Lung microvascular endothelial cell (primary cell): ENCODE results near the gene SYCP1. TPM values are rescaled to one million over a fixed set of nuclear protein-coding genes. Genes with fewer than 3 reads are reported as not detected.
"Not testable (repeated sequence)": the region's sequence is repeated elsewhere in the genome, so short reads cannot be mapped to it uniquely, and the experiment has no call there.

Experiments used
- DNase-seq, 2 donors: peaks; one replicate each; pipeline versions ENCODE4 v3.0.0 to v3.0.0-alpha.2; 2010; ENCODE audit warnings: low read depth in 2 of 2
- total RNA-seq: library from RNA; depleted of rRNA; stranded (reverse); fragments of >200 nt; gene quantifications from 2 replicates; pipeline ENCODE4 v1.2.1, GENCODE V29; 2014

The SYCP1 gene, protein sequence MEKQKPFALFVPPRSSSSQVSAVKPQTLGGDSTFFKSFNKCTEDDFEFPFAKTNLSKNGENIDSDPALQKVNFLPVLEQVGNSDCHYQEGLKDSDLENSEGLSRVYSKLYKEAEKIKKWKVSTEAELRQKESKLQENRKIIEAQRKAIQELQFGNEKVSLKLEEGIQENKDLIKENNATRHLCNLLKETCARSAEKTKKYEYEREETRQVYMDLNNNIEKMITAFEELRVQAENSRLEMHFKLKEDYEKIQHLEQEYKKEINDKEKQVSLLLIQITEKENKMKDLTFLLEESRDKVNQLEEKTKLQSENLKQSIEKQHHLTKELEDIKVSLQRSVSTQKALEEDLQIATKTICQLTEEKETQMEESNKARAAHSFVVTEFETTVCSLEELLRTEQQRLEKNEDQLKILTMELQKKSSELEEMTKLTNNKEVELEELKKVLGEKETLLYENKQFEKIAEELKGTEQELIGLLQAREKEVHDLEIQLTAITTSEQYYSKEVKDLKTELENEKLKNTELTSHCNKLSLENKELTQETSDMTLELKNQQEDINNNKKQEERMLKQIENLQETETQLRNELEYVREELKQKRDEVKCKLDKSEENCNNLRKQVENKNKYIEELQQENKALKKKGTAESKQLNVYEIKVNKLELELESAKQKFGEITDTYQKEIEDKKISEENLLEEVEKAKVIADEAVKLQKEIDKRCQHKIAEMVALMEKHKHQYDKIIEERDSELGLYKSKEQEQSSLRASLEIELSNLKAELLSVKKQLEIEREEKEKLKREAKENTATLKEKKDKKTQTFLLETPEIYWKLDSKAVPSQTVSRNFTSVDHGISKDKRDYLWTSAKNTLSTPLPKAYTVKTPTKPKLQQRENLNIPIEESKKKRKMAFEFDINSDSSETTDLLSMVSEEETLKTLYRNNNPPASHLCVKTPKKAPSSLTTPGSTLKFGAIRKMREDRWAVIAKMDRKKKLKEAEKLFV
- total RNA-seq: not detected in 2 replicates

DNA sequence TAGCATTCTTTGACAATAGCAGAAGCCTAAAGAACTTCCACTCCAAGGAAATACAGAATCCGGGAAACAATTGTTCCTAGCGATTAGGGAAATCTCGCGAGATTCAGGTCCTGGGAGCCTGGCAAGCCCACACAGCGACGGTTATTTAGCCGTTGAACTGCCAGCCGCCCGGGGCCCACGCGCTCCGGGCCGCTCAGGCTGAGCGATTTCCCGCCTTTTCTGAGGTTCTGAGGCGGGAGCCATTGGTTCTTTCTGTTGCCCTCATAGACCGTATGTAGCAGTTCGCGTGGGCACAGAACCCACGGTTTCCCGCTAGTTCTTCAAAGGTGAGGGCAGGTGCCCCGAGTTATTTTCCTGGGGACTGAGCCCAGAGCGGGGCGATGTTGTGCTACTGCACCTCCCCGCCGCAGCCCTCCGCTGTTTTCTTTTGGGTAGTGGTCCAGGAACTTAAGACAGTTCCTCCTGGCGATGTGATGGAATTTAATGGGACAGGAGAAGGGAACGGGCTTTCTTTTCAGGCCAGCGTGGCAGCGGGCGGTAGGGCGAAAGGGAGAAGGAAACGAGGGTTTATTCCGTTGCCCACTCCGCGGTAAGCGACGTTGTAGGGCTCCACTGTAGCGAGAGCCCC, at the start of gene SYCP1:
TSS of gene SYCP1 (plus strand) at position 171 of the 628 bp plus-strand sequence. CDS start 602 bp downstream, outside the sequence.
- DNase-seq: no peak

- DNase-seq: no peak
Observed at GRCh38 chr1:114819869-114820268, 34.8 kb upstream of the SYCP1 start.

DNA sequence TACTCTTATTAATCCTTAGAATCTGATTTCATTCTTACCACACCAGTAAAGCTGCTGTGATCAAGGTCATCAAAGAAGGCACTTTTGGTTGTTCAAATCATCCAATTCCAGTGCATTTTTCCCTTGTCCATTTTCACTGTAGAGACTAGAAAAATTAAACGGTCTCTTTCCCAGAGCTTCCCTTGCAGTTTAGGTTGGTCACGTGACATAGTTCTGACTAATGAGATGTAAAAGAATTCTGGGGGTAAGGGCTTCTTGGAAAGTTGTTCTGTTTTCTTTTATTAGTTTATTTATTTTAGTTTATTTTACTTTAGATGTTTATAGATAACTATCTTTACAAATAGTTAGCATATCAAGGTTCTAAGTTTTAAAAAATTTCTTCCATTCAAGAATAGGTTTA, 34.3 kb upstream of the SYCP1 start:
- DNase-seq: no peak

DNA sequence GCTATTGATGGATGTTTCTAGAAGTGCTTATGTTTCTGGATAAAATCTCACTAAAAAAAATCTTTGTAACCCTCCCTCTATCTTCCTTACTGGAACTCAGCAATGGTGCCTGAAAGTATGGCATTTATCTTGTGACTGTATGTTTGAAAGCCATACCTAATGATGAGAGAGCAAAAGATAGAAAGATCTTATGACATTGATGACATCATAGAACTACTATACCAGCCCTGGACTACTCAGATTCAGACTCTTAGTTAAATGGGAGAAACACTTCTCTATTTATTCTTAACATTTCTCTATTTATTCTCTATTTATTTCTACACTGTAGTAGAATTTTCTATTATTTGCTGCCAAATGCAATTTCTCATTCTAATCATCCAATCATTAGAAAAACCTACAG, 32.7 kb upstream of the SYCP1 start:
- no peak for DNase-seq

DNA sequence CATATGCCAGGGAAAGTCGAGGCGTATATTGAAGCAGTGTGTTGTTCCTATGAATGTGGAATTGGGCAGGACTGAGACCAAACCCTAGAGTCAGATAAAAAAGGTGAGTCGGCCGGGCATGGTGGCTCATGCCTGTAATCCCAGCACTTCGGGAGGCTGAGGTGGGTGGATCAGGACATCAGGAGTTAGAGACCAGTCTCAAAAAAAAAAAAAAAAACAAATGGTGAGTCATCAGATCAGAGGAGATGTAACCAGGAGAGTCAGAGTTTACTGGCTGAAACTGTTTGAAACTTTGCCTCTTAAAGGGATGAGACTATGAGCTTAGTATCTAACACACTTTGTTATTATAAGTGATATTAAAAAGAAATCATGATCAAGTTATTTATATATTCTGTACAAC, 26.4 kb upstream of the SYCP1 start:
- DNase-seq: no peak

- not testable (repeated sequence) for DNase-seq
Observed at GRCh38 chr1:114830075-114830474, 24.6 kb upstream of the SYCP1 start.

DNA sequence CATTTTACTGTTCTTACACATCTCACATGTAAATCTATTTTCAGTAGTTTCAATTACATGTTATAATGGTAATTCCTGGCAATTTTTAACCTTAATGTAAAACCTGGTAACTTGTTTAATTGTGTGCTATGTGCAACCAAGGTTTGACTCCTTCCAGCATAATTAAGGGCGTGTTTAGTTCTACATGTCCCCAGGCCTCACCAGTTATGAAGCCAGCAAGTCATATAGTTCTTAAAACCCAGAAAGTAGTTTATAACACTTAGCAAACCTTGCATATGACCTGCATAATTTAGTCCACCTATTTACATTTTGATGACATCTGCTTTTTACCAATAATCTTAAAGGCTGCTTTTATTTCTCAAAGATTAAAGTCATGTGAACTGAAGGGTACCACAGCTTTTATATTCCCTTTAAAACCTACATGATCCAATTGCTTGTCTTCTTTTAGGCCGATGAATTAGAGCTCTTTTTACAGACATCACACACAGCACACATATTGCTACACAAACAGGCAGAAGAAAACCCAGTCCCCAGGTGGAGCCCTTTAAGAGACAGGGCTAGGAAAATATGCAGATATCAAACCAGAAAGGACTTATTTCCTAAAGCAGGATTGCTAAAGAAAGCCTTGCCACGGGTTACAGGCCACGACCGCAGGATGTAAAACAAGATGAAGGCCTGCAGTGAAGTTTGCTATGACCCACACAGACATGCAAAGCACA, 23.2 kb upstream of the SYCP1 start:
- DNase-seq: no peak

- no peak for DNase-seq
Observed at GRCh38 chr1:114832057-114832456, 22.6 kb upstream of the SYCP1 start.

DNA sequence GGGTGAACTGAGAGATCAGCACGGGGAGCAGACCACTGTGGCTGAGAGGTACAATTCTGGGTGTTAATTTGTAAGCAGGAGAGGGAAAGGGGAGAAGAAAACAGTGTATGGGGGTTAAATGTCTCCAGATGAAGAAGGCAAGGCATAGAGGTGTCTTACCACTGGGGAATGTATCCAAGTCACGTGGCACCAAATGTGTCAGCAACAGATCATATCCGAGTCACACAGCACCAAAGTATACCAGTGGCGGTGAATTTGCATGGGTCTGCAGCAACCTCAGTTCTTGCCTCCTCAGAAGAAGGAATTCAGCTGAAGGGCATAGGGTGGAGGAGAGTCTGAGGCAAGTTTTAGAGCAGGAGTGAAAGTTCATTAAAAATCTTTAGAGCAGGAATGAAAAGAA, 21.2 kb upstream of the SYCP1 start:
- DNase-seq: no peak

DNA sequence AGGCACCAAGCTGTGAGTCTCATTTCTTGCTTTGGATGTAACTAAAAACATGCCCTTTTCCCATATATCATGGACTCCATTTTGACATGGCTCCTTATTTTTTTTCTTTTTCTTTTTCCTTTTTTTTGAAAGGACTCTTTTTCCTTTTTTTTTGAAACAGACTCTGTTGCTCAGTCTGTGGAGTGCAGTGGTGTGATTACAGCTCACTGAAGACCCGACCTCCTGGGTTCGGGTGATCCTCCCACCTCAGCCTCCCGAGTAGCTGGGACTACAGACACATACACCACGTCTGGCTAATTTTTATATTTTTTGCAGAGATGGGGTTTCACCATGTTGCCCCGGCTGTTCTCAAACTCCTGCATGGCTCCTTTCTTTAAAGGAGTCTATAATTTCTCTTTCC, 10.4 kb upstream of the SYCP1 start:
- DNase-seq: no peak

DNA sequence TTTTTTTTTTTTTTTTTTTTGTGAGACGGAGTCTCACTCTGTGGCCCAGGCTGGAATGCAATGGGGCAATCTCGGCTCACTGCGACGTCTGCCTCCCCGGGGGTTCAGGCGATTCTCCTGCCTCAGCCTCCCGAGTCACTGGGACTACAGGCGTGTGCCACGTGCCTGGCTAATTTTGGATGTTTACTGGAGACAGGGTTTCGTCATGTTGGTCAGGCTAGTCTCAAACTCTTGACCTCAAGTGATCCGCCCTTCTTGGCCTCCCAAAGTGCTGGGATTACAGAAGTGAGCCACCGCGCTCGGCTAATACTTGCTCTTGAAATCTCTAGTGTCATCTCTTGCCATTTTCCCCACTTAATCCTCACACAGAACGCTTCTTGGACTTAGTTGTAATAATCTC, 1.1 kb upstream of the SYCP1 start:
- DNase-seq: no peak

DNA sequence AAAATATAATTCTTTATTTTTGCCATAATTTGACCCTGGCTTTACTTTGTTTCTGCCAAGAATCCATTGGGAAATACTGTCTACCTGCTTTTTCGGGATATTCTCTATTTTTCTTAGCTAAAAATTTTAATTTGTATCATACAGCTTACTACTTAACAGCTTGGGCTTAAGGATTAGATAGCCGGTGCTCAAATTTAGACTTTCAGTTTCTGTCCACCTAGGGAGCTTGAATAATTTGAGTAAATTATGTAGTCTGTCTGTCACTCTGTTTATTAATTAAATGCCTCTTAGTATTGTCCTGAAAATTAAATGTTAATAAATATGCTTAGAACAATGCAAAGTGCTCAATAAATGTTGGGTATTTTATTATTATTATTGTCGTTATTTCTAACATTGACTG, 6.7 kb downstream of the SYCP1 start:
- DNase-seq: no peak

GRCh38 chr1:114892194-114892918, 37.7 kb downstream of the SYCP1 start:
- DNase-seq: no peak

- DNase-seq: no peak
Observed at GRCh38 chr1:114896795-114897194, 42.1 kb downstream of the SYCP1 start.

- DNase-seq: no peak
Observed at GRCh38 chr1:114901814-114902213, 47.2 kb downstream of the SYCP1 start.

- no peak for DNase-seq
Observed at GRCh38 chr1:114902343-114902742, 47.7 kb downstream of the SYCP1 start.

- DNase-seq: no peak
Observed at GRCh38 chr1:114903480-114903879, 48.8 kb downstream of the SYCP1 start.

GRCh38 chr1:114915720-114916119, 61.1 kb downstream of the SYCP1 start:
- DNase-seq: not testable (repeated sequence)

DNA sequence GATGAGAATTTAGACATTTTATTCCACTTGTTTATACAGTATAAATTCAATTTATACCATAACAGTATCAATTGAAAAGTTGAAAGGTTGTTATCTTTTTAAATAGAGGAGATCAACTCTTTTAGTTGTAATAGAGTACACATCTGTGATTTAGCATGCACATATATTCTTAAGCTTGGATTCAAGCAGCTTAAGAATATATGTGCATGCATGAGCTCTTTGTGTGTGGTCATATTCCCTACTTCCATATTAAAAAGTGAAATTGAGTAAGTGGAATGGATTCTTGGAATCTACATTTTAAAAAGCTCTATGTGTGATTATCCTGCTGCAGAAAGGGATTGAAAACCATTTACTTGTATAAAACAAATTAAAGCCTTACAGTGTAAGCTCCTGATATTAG, 71.9 kb downstream of the SYCP1 start:
- no peak for DNase-seq

GRCh38 chr1:114927401-114927800, 72.7 kb downstream of the SYCP1 start:
- no peak for DNase-seq

DNA sequence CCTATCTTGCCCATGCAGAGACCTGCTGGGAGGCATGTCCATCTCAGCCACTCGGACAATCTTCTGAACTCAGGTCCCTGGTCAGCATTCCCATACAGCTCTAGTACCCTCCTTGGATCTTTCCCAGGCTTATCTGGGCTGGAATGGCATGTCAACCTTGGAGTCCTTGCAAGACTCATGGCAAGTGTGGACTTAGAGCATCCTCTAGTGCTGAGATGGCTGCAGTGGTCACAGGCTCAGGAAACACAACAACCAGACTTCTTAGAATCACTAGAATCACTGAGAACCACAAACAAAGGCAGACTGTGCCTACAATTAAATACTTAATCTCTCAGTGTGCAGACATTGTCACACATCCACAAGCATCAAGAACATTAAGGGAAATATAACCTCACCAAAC, 101.9 kb downstream of the SYCP1 start:
- peak; percentile 24 to 26 for DNase-seq
